ELR (cell line): Measurements from ENCODE around the gene CNTD1.

ENCODE experiments used
- DNase-seq: peaks from one replicate; pipeline ENCODE4 v3.0.0-alpha.2; 2015; ENCODE audit warnings: low read depth

Gene CNTD1

DNA sequence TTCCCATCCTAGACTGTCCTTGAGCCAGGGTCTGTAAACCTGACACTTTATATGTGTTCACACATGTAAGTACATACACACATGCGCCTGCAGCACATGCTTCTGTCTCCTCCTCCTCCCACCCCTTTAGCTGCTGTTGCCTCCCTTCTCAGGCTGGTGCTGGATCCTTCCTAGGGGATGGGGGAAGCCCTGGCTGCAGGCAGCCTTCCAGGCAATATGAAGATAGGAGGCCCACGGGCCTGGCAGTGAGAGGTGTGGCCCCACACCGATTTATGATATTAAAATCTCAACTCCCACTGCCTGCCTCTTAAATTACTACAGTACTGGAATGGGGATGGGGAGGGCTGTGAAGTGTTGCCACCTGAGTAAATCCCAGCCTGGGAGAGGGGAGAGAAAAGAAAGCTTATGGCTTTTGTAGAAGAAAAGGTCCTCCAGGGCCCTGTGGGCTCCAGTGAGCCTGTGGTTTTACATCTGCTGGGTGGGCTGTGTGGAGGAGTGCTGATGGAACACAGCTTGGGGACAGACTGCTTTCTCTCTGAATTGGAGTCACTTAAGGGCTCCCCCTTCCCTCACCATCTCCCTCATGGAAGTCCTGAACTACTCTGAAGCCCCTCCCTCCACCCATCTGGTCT lies 19.2 kb upstream of the CNTD1 start:
- no peak for DNase-seq

- DNase-seq, result peak; percentile 87
These were observed 18.5 kb upstream of the CNTD1 start, which contains the start of gene WNK4 for GRCh38 chr17:42779936-42780850. Gene WNK4, plus strand, starts transcription at chr17:42780610. Its CDS starts 89 bp downstream, at chr17:42780699.

- DNase-seq, result peak; percentile 37
These were observed 17.6 kb upstream of the CNTD1 start for GRCh38 chr17:42780851-42781638.

- DNase-seq, result peak; percentile 22
These were observed 17.0 kb upstream of the CNTD1 start for GRCh38 chr17:42781639-42782165.

DNA sequence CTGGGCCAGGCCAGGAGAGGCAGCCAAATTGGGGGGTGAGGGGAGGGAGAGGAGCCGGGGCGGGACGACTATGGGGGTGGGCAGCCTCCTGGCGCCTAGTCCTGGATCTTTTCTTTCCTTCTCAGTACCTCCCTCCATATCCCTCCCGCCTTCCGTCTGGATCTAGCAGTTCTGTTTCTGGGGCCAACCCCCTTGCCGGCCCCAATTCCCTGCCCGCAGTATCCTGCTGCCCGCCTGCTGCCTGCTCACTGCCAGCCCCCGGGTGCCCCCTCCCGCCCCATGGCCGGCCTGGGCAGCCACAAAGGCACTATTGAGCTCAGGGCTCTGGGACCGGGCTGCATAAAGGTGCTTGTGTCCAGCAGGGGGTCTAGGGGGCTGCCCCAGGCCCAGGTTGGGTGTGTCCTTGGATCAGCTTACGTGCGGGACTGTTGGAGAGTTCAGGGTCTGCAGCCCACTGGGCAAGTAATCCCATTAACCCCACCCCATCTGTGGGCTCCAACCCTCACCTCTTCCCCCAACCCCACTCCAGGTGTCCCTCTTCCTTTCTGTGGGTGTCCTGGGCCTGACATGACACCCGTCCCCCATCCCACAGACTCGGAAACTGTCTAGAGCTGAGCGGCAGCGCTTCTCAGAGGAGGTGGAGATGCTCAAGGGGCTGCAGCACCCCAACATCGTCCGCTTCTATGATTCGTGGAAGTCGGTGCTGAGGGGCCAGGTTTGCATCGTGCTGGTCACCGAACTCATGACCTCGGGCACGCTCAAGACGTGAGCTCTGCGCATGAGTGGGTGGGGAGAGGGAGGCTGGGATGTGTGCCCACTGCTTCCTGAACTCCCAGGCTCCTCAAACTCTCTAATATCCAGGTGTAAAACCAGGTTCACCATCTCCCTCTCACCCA lies 16.2 kb upstream of the CNTD1 start:
- peak; percentile 60 for DNase-seq

GRCh38 chr17:42783062-42783790 lies 15.4 kb upstream of the CNTD1 start:
- DNase-seq, result peak; percentile 94

DNA sequence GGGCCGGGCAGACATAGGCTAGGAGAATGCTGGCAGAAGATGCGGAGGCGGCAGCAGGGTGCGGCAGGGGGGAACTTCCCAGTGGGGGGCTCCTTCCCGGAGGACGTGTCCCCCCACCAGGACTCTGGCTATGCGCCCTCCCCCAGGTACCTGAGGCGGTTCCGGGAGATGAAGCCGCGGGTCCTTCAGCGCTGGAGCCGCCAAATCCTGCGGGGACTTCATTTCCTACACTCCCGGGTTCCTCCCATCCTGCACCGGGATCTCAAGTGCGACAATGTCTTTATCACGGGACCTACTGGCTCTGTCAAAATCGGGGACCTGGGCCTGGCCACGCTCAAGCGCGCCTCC lies 14.9 kb upstream of the CNTD1 start:
- no peak for DNase-seq

DNA sequence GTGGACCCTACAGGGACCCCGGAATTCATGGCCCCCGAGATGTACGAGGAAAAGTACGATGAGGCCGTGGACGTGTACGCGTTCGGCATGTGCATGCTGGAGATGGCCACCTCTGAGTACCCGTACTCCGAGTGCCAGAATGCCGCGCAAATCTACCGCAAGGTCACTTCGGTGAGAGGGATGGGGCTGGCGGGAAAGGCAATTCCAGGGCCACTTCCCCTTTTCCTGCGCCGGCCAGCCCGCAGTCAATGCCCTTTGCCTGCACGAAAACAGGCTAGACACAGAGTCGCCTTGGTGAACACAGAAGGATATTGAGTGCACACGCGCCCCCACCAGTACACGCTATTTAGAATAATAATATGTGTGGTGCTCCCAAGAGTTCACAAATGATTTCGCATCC lies 14.3 kb upstream of the CNTD1 start:
- no peak for DNase-seq

DNA sequence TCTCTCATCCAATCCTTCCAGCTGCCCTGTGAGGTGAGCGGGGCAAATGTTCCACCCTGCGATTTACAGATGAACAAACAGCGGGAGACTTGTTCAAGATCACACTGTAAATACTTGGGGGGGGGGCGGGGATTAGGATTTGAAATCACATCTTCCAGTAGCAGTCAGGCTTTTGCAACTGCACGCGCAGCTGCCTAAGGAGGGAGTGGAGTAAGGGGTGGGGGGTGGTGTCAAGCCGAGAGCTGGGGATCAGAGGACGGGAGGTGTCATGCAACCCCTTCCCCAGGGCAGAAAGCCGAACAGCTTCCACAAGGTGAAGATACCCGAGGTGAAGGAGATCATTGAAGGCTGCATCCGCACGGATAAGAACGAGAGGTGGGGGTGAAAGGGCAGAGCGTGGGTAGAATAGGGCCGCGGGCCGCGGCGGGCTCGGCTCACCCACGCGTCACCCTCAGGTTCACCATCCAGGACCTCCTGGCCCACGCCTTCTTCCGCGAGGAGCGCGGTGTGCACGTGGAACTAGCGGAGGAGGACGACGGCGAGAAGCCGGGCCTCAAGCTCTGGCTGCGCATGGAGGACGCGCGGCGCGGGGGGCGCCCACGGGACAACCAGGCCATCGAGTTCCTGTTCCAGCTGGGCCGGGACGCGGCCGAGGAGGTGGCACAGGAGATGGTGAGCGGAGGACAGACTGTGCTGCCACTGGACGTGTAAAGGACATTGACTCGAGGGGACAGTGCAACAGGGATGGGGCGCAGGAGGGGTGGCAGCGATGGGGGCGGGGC lies 13.7 kb upstream of the CNTD1 start:
- no peak for DNase-seq

- DNase-seq, result no peak
These were observed 11.4 kb upstream of the CNTD1 start for GRCh38 chr17:42787266-42787665.

DNA sequence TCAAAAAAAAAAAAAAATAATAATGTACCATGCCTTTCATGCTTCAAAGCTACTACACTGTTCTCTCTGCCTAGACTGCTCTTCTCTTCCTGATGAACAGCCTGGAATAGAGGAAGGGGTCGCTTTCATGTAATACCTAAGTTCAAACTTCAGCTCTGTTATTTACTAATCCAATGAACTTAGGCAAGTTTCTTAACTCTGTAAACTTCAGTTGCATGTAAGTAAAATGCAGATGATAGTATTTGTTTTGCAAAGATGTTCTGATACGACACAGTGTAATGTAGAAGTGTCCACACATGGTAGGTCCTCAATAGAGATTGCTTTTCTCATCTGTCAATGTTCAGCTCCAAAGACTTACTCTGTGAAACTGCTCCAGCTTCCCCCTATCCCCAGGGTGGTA lies 6.7 kb upstream of the CNTD1 start:
- DNase-seq, result no peak

DNA sequence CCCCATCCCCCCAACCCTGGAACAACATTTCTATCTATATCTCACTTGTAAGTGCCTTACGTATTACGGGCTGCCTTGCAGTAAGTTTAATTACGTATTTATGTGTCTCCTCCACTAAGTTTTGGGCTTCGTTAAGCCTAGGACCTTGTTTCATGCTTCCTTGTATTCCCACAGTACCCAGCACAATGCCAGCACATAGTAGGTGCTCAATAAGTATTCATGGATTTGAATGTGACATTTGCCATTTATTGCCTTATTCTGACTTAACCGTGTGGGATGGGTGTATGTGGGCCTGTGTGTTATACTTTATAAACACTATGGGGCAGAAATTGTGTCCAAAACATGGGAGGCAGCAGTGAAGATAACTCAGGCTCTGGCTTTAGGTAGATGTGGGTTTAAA lies 6.1 kb upstream of the CNTD1 start:
- DNase-seq, result no peak

DNA sequence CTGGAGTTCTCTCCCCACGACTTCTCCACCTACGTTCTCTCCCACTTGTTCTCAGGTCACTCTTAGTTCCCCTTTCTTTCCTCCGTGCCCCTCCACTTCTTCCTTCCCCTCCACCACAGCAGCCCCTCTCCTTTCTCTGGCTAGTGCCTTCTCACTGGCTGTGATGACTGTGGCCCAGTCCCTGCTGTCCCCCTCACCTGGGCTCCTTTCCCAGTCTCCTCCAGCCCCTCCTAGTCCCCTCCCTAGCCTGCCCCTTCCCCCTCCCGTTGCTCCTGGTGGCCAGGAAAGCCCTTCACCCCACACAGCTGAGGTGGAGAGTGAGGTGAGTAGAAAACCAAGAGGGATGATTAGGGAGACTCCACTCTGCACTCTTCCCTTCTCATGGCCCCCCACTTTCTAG lies 3.6 kb upstream of the CNTD1 start:
- no peak for DNase-seq

DNA sequence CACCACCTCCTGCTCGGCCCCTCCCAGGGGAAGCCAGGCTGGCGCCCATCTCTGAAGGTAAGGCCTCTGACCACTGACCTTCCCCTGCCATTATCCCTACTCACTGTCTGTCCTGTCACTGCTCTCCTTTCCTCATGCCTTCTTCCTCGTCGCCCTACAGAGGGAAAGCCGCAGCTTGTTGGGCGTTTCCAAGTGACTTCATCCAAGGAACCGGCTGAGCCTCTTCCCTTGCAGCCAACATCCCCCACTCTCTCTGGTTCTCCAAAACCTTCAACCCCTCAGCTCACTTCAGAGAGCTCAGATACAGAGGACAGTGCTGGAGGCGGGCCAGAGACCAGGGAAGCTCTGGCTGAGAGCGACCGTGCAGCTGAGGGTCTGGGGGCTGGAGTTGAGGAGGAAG lies 3.2 kb upstream of the CNTD1 start:
- no peak for DNase-seq

GRCh38 chr17:42796066-42796758 lies 2.4 kb upstream of the CNTD1 start:
- no peak for DNase-seq

DNA sequence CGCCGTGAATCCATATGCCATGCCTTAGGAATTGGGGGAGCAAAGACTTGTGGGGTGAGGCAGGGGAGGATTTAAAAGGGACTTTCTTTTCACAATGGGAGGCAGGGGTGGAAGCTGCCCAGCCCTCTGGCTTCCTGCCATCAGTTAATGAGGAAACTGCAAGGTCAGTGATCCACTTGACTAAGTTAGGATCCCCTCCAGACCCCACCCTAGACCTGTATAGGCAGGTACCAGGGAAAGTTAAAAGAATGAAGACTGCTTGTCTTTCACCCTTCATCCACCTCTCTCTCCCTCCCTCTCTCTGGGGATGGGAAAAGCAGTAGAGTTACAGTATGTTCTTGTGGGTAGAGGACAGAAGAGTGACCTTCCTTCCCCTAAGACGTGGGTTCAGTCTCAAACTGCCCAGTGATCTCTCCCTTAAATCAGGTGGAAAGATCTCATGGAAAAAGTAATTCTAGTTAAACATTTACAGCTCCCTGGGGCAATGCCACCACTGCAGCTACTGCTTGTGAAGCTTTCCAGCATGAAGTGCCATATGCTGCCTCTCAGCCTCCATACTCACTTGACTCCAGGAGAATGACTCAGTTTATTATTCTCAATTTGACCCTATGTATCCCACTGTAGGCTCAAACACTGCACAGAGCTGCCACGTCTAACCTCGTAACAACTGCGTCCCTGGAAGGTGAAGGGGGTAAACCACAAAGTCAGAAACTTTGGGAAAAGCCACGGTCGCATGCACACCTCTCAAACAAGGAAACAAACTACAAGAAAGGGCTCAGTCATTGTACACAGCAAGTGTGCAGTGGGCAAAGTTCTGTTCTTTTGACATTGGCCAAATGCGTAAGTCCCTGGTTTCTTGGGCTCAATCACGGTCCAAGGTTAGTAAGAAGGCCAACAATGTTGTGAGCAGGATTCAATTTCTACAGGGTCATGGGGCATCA lies 1.3 kb upstream of the CNTD1 start:
- DNase-seq, result peak; percentile 30

- peak; percentile 29 for DNase-seq
These were observed 664 bp upstream of the CNTD1 start for GRCh38 chr17:42798011-42798382.
